ENCODE data around the gene GFRA1. TPM values are rescaled to one million over a fixed set of nuclear protein-coding genes. Genes with fewer than 3 reads are reported as not detected.

GFRA1 gene
- total and polyA plus RNA-seq, 10 donors, result 0.52 to 36.5 (median 4.5) TPM

GRCh38 chr10:116139886-116140285 is 133.1 kb downstream of the GFRA1 start:
- Histone ChIP-seq H3K4me3 (no peak overlapping the region), H3K27ac (no peak overlapping the region), H3K4me1 (no peaks in the 10 kb centered on the region), H3K36me3 (no peaks in the 10 kb centered on the region), H3K27me3 (replicated peaks in 1 of 7) (no peaks in the 10 kb centered on the region), H3K9me3 (no peaks in the 10 kb centered on the region)
- no peak for DNase-seq
- WGBS, 5 donors, result 57 to 62% (median 60%) methylated on average over 3 of the region's 3 CpGs
- TF ChIP-seq POLR2A (IDR thresholded peaks at IDR 0.05) (no peak), POLR2AphosphoS5 (IDR thresholded peaks at IDR 0.05) (no peak), CTCF (IDR thresholded peaks at IDR 0.05 in 8 of 11, conservative IDR thresholded peaks at IDR 0.05 in 3 of 11) (no peak)
- intact Hi-C loops (cut with DNase I; ENCODE audit: low total_unique reads), result no loop called here

- TF ChIP-seq CTCF (IDR thresholded peaks at IDR 0.05 in 8 of 11, conservative IDR thresholded peaks at IDR 0.05 in 3 of 11), result no peak
- TF ChIP-seq POLR2A (IDR thresholded peaks at IDR 0.05), result no peak
- no peak for TF ChIP-seq POLR2AphosphoS5 (IDR thresholded peaks at IDR 0.05)
- no peak overlapping the region for H3K27ac ChIP-seq
- 72 to 78% (median 76%) methylated on average over 4 of the region's 4 CpGs for WGBS, 5 donors
- H3K4me3 ChIP-seq, result no peak overlapping the region
- H3K27me3 ChIP-seq (replicated peaks in 1 of 7), result no peaks in the 10 kb centered on the region
- DNase-seq, result no peak
- H3K9me3 ChIP-seq, result no peaks in the 10 kb centered on the region
- H3K36me3 ChIP-seq, result no peaks in the 10 kb centered on the region
- no peaks in the 10 kb centered on the region for H3K4me1 ChIP-seq
- intact Hi-C loops (cut with DNase I; ENCODE audit: low total_unique reads), result no loop called here
Measured at GRCh38 chr10:116138897-116139296, 134.1 kb downstream of the GFRA1 start.

GRCh38 chr10:116136261-116136660 is 136.7 kb downstream of the GFRA1 start:
- intact Hi-C loops (cut with DNase I; ENCODE audit: low total_unique reads), result no loop called here
- no peak overlapping the region for H3K27ac ChIP-seq
- WGBS, 5 donors, result 85 to 89% (median 86%) methylated on average over 4 of the region's 4 CpGs
- H3K36me3 ChIP-seq, result no peaks in the 10 kb centered on the region
- DNase-seq, result no peak
- H3K9me3 ChIP-seq, result no peaks in the 10 kb centered on the region
- no peaks in the 10 kb centered on the region for H3K4me1 ChIP-seq
- TF ChIP-seq CTCF (IDR thresholded peaks at IDR 0.05 in 8 of 11, conservative IDR thresholded peaks at IDR 0.05 in 3 of 11) (no peak), POLR2AphosphoS5 (IDR thresholded peaks at IDR 0.05) (no peak), POLR2A (IDR thresholded peaks at IDR 0.05) (no peak)
- no peak overlapping the region for H3K4me3 ChIP-seq
- H3K27me3 ChIP-seq (replicated peaks in 1 of 7), result no peaks in the 10 kb centered on the region

- H3K36me3 ChIP-seq, result no peaks in the 10 kb centered on the region
- peaks cover 0 to 8% (median 0%) of the 10 kb centered on the region in 8 donors for H3K9me3 ChIP-seq
- TF ChIP-seq POLR2AphosphoS5 (IDR thresholded peaks at IDR 0.05), result no peak
- no peak for TF ChIP-seq CTCF (IDR thresholded peaks at IDR 0.05 in 8 of 11, conservative IDR thresholded peaks at IDR 0.05 in 3 of 11)
- no peak for TF ChIP-seq POLR2A (IDR thresholded peaks at IDR 0.05)
- no peaks in the 10 kb centered on the region for H3K4me1 ChIP-seq
- DNase-seq, result no peak
- H3K27me3 ChIP-seq (replicated peaks in 1 of 7), result no peaks in the 10 kb centered on the region
- H3K4me3 ChIP-seq, result no peak overlapping the region
- H3K27ac ChIP-seq, result no peak overlapping the region
- WGBS, 5 donors, result 66 to 84% (median 71%) methylated on average over 3 of the region's 3 CpGs
- intact Hi-C loops (cut with DNase I; ENCODE audit: low total_unique reads), result no loop called here
Measured at GRCh38 chr10:116134322-116134721, 138.7 kb downstream of the GFRA1 start.

All from spleen (tissue), 11 donors.